ENCODE data around the gene NTRK3. TPM values are rescaled to one million over a fixed set of nuclear protein-coding genes. Genes with fewer than 3 reads are reported as not detected.

The NTRK3 gene
- total and polyA plus RNA-seq, 2 of the 8 experiments (the other 6 are each of a cell fraction or from before 2014, with no cell fraction given): 4.5 to 6.8 TPM

GRCh38 chr15:88142121-88142520, 114.4 kb downstream of the NTRK3 start:
- no peaks in the 10 kb centered on the region for H3K27me3 ChIP-seq (replicated peaks in 1 of 4; ENCODE audit: control insufficient read depth in 3 of 4, extremely low read depth in 1 of 4, insufficient read depth in 3 of 4, low read length in 3 of 4)
- H3K79me1 ChIP-seq (ENCODE audit: low read depth, low read length): no peaks in the 10 kb centered on the region
- WGBS, 2 experiments (ENCODE audit: extremely low coverage in 1 of 2, insufficient coverage in 1 of 2, insufficient read length in 1 of 2, insufficient replicate concordance in 2 of 2, low coverage in 1 of 2, low lambda C conversion rate in 2 of 2, missing lambda C conversion rate in 1 of 2): 87% methylated on average over 6 of the region's 6 CpGs; no CpG with 5 or more reads in 1 of the 2 experiments
- no peak overlapping the region for H4K5ac ChIP-seq (ENCODE audit: insufficient read length, low read depth, low read length)
- H3K4me2 ChIP-seq (ENCODE audit: insufficient read depth in 1 of 2, low read depth in 2 of 2, low read length in 2 of 2): no peak overlapping the region
- H3K56ac ChIP-seq (replicated peaks; ENCODE audit: insufficient read length, low read depth, low read length): no peak overlapping the region
- no peak overlapping the region for H2BK5ac ChIP-seq (ENCODE audit: low read depth, low read length)
- no peak overlapping the region for H3K4ac ChIP-seq (replicated peaks; ENCODE audit: insufficient read length, low read depth, low read length)
- H4K91ac ChIP-seq (replicated peaks; ENCODE audit: insufficient read length, low read length): no peak overlapping the region
- H2BK15ac ChIP-seq (ENCODE audit: low read length): no peak overlapping the region
- H4K8ac ChIP-seq (ENCODE audit: extremely low read depth, insufficient read depth, low read length): no peak overlapping the region
- H2BK12ac ChIP-seq (ENCODE audit: low read depth, low read length): no peak overlapping the region
- no peak overlapping the region for H3K18ac ChIP-seq (ENCODE audit: extremely low read depth, low read length)
- POLR2A ChIA-PET (ENCODE audit: partially characterized antibody): no interaction called here
- H2AFZ ChIP-seq (ENCODE audit: low read length): no peak overlapping the region
- no peak overlapping the region for H3K9ac ChIP-seq (replicated peaks in 1 of 4; ENCODE audit: extremely low read depth in 1 of 4, low read depth in 3 of 4, low read length in 3 of 4)
- no peaks in the 10 kb centered on the region for H3K79me2 ChIP-seq (ENCODE audit: control insufficient read depth in 1 of 2, insufficient read depth in 2 of 2, low read length in 2 of 2)
- H3K23ac ChIP-seq (ENCODE audit: insufficient read length): no peak overlapping the region
- H4K20me1 ChIP-seq (replicated peaks in 1 of 2; ENCODE audit: control insufficient read depth in 1 of 2, insufficient read depth in 2 of 2, low read length in 2 of 2): no peaks in the 10 kb centered on the region
- CTCF ChIA-PET (ENCODE audit: partially characterized antibody): no interaction called here
- H3K14ac ChIP-seq (ENCODE audit: insufficient read length): no peak overlapping the region
- no peaks in the 10 kb centered on the region; a peak in 1 of 4 replicates for H3K9me3 ChIP-seq (ENCODE audit: insufficient read depth in 2 of 2, low read depth in 1 of 2, low read length in 1 of 2)
- H3K36me3 ChIP-seq (ENCODE audit: control insufficient read depth in 2 of 4, insufficient read depth in 4 of 4, low read length in 3 of 4): peaks cover 0 to 2% (median 0%) of the 10 kb centered on the region in 4 experiments; a peak in 1 of 8 replicates
- FAIRE-seq: no peak
- H3K4me1 ChIP-seq (replicated peaks in 1 of 4; ENCODE audit: control insufficient read depth in 3 of 4, insufficient read depth in 4 of 4, low read length in 3 of 4): no peaks in the 10 kb centered on the region; a peak in 1 of 7 replicates
- no peak overlapping the region for H2BK120ac ChIP-seq (replicated peaks; ENCODE audit: low read depth, low read length)
- H3K27ac ChIP-seq (ENCODE audit: low read depth, low read length): no peak overlapping the region
- no peaks in the 10 kb centered on the region for H3K23me2 ChIP-seq (ENCODE audit: low read depth, low read length)
- DNase-seq (ENCODE audit: low read depth in 1 of 2, low spot score in 2 of 2): no peak
- no peak overlapping the region for H2BK20ac ChIP-seq (ENCODE audit: low read length)
- no peak overlapping the region for H2AK5ac ChIP-seq (ENCODE audit: low read depth, low read length)
- TF ChIP-seq CHD1 (IDR thresholded peaks at IDR 0.05; ENCODE audit: low read depth, low read length) (no peak), RBBP5 (IDR thresholded peaks at IDR 0.05; ENCODE audit: borderline replicate concordance, low read depth, low read length) (no peak), KDM4A (IDR thresholded peaks at IDR 0.05; ENCODE audit: low read depth, low read length, severe bottlenecking) (no peak), SUZ12 (IDR thresholded peaks at IDR 0.05; ENCODE audit: low read length) (no peak), BRCA1 (IDR thresholded peaks at IDR 0.05; ENCODE audit: low read depth, low read length) (no peak), PHF8 (conservative IDR thresholded peaks at IDR 0.05; ENCODE audit: low read depth, low read length) (no peak), TEAD4 (IDR thresholded peaks at IDR 0.05; ENCODE audit: low read depth, low read length) (no peak), POLR2A (IDR thresholded peaks at IDR 0.05; ENCODE audit: control extremely low read depth in 1 of 2, low read depth in 2 of 2, low read length in 2 of 2) (no peak), TAF7 (optimal IDR thresholded peaks at IDR 0.05; ENCODE audit: borderline replicate concordance, low read depth, low read length) (no peak), FOSL1 (IDR thresholded peaks at IDR 0.05; ENCODE audit: insufficient read depth, low read depth, low read length) (no peak)
- H3K4me3 ChIP-seq (ENCODE audit: extremely low read depth in 1 of 4, insufficient read depth in 2 of 4, low read depth in 3 of 4, low read length in 4 of 4): no peak overlapping the region
